Keratinocyte (primary cell): ENCODE data around the gene TMEM207.

ENCODE experiments used
- CTCF ChIP-seq, 3 experiments: IDR thresholded peaks in 1 of 3; conservative IDR thresholded peaks in 1 of 3; optimal IDR thresholded peaks in 1 of 3; 2 replicates in 2 of 3; 3 replicates in 1 of 3; pipeline versions ENCODE3 to v1.5.1; 2011; ENCODE audit warnings: low read length in 3 of 3, mild to moderate bottlenecking in 3 of 3, moderate library complexity in 2 of 3, control low read depth in 1 of 3, inconsistent platforms in 1 of 3; ENCODE audit not compliant: insufficient read depth in 2 of 3; ENCODE audit errors: extremely low read depth in 1 of 3
- EZH2 ChIP-seq: IDR thresholded peaks from one replicate; pipeline ENCODE4 v1.6.1; 2012; ENCODE audit warnings: inconsistent platforms, mild to moderate bottlenecking, low read length, moderate library complexity

- no peak for TF ChIP-seq CTCF (optimal IDR thresholded peaks at IDR 0.05 in 1 of 3, IDR thresholded peaks at IDR 0.05 in 1 of 3, conservative IDR thresholded peaks at IDR 0.05 in 1 of 3; ENCODE audit: extremely low read depth in 1 of 3, insufficient read depth in 2 of 3, low read length in 3 of 3)
- no peak for TF ChIP-seq EZH2
These were observed 41.9 kb upstream of the TMEM207 start for GRCh38 chr3:190491533-190492054.
